Esophagus muscularis mucosa (tissue), 4 donors: ENCODE data around the gene SMG6. TPM values are rescaled to one million over a fixed set of nuclear protein-coding genes. Genes with fewer than 3 reads are reported as not detected.

Experiments
- DNase-seq: peaks from one replicate; pipeline ENCODE4 v3.0.0-alpha.2; 2017; ENCODE audit errors: extremely low spot score
- H3K27ac ChIP-seq, 4 donors: fragments of 200-600 bp; sonication (generic); replicated peaks in 1 of 4; 1 replicate in 3 of 4; 2 replicates in 1 of 4; pipeline ENCODE4 v1.5.1; 2016 to 2019; ENCODE audit warnings: mild to moderate bottlenecking in 1 of 4
- H3K27me3 ChIP-seq, 4 donors: fragments of 200-600 bp; sonication (generic); one replicate each; pipeline versions ENCODE4 v1.5.1 to v1.6.0; 2016 to 2019
- H3K36me3 ChIP-seq, 4 donors: fragments of 200-600 bp; sonication (generic); one replicate each; pipeline ENCODE4 v1.5.1; 2016 to 2019
- H3K4me1 ChIP-seq, 4 donors: fragments of 200-600 bp; sonication (generic); one replicate each; pipeline ENCODE4 v1.5.1; 2016 to 2019
- H3K4me3 ChIP-seq, 4 donors: fragments of 200-600 bp; sonication (generic); 1 replicate in 2 of 4; 2 replicates in 2 of 4; pipeline ENCODE4 v1.5.1; 2016 to 2019; ENCODE audit warnings: mild to moderate bottlenecking in 4 of 4, moderate library complexity in 1 of 4
- H3K9me3 ChIP-seq, 4 donors: fragments of 200-600 bp; sonication (generic); 1 replicate in 3 of 4; 2 replicates in 1 of 4; pipeline ENCODE4 v1.5.1; 2016 to 2019
- CTCF ChIP-seq, 3 experiments: fragments of 200-600 bp in 2 of 3; fragments of 450-650 bp in 1 of 3; sonication (generic) in 2 of 3; IDR thresholded peaks; one replicate each; pipeline ENCODE4 v1.5.1; 2017 to 2019; ENCODE audit warnings: antibody characterized with exemption in 3 of 3, mild to moderate bottlenecking in 2 of 3, moderate library complexity in 1 of 3
- EP300 ChIP-seq: sonication (generic); formaldehyde crosslinking; IDR thresholded peaks from one replicate; pipeline ENCODE4 v1.6.1; 2017; ENCODE audit warnings: antibody characterized with exemption
- POLR2A ChIP-seq: fragments of 450-650 bp; IDR thresholded peaks from one replicate; pipeline ENCODE4 v1.6.1; 2017; ENCODE audit warnings: antibody characterized with exemption, moderate library complexity, mild to moderate bottlenecking, low read depth
- POLR2AphosphoS5 ChIP-seq, 2 donors: sonication (generic); formaldehyde crosslinking; IDR thresholded peaks; one replicate each; pipeline ENCODE4 v1.6.1; 2017; ENCODE audit warnings: antibody characterized with exemption in 2 of 2
- WGBS: methylation state at CpG from one replicate; pipeline ENCODE4 v1.1.5; 2018; 5-methylcytosine and 5-hydroxymethylcytosine counted together
- intact Hi-C: fragments of 100-400 bp; cut with DNase I; formaldehyde crosslinking; loops from one replicate; pipeline ENCODE4 v1.15.1; 2023
- total RNA-seq, 4 donors: library from RNA; depleted of rRNA; stranded (reverse); fragments of >200 nt; gene quantifications; one replicate each; pipeline versions ENCODE4 v1.1.0 to v1.2.1, GENCODE V29; 2016

Gene SMG6
- total RNA-seq, 4 donors from 2014 or later, result 38.2 to 67.7 (median 47.7) TPM

DNA sequence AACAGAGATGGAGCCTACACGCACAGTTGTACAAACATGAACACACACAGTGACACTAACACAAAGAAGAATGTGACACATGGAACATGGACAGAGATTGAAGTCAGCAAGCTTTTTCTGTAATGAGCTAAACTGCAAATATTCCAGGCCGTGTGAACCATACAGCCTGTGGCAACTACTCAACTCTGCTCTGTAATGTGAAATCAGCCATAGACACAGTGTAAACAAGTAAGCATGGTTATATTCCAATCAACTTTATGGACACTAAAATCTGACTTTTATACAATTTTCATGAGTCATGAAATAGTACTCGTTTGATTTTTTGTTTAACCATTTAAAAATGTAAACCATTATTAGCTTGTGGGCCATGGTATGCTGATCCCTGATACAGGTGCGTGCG is 120.2 kb downstream of the SMG6 start:
- 70% methylated on average over 5 of the region's 5 CpGs for WGBS
- TF ChIP-seq EP300 (no peak), POLR2AphosphoS5 (IDR thresholded peaks at IDR 0.05) (no peak), CTCF (IDR thresholded peaks at IDR 0.05) (no peak), POLR2A (no peak)

DNA sequence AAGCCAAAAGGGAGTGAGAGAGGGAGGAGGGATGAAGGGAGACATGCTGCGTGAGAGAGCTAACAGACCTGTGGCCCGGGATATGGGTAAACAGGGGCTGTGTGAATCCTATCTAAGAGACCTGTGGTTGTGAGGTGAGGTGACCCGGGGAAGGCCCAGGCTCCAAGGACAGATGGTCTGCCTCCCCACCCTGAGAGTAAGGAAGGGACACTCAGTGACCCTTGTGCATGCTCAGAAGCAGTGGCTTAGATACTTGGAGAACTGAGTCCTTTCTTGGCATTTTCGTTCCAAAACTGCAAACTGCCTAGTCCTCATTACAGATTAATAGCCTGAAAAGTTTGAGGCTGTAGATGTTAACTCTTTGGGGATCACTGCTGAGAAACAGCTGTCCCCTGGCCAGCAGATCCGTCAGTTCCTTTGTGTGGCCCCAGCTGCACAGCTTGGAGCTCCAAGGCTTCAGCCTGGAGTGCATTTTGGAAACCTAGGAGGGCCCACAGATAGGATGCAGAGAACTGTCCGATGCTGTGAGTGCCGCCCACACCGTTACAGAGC is 121.6 kb downstream of the SMG6 start:
- Histone ChIP-seq H3K9me3 (no peaks in the 10 kb centered on the region), H3K4me1 (peaks cover 59 to 73% (median 64%) of the 10 kb centered on the region in 4 donors), H3K27ac (peak overlapping the region; percentile 83 to 93 (median 89)), H3K4me3 (peak overlapping the region in 1 of 4 donors; percentile 4), H3K36me3 (peaks cover 15 to 20% (median 18%) of the 10 kb centered on the region in 4 donors), H3K27me3 (no peaks in the 10 kb centered on the region)
- intact Hi-C loops, result no loop called here
- 38% methylated on average over 8 of the region's 8 CpGs for WGBS
- TF ChIP-seq POLR2AphosphoS5 (IDR thresholded peaks at IDR 0.05) (no peak), POLR2A (no peak), CTCF (IDR thresholded peaks at IDR 0.05) (no peak), EP300 (no peak)
- no peak for DNase-seq

More for the DNA sequence above, 120.2 kb downstream of the SMG6 start:
- Histone ChIP-seq H3K36me3 (peaks cover 18 to 34% (median 20%) of the 10 kb centered on the region in 4 donors), H3K4me1 (peaks cover 50 to 63% (median 53%) of the 10 kb centered on the region in 4 donors), H3K9me3 (no peaks in the 10 kb centered on the region), H3K27me3 (no peaks in the 10 kb centered on the region), H3K27ac (peak overlapping the region; percentile 83 to 93 (median 89)), H3K4me3 (no peak overlapping the region)
- intact Hi-C loops, result no loop called here
- DNase-seq, result no peak

- WGBS, result 27% methylated on average over 13 of the region's 13 CpGs
- Histone ChIP-seq H3K36me3 (peaks cover 8 to 14% (median 11%) of the 10 kb centered on the region in 4 donors), H3K9me3 (no peaks in the 10 kb centered on the region), H3K27ac (peak overlapping the region; percentile 83 to 93 (median 89)), H3K4me3 (peak overlapping the region in 1 of 4 donors; percentile 4), H3K27me3 (no peaks in the 10 kb centered on the region), H3K4me1 (peaks cover 65 to 80% (median 71%) of the 10 kb centered on the region in 4 donors)
- TF ChIP-seq POLR2AphosphoS5 (IDR thresholded peaks at IDR 0.05), result peak; percentile 62 to 83
- TF ChIP-seq CTCF (IDR thresholded peaks at IDR 0.05), result peak in 1 of 3 experiments; percentile 2
- no peak for TF ChIP-seq POLR2A
- no peak for DNase-seq
- intact Hi-C loops, result no loop called here
Measured at GRCh38 chr17:2181206-2181896, 122.2 kb downstream of the SMG6 start.

- Histone ChIP-seq H3K9me3 (no peaks in the 10 kb centered on the region), H3K4me3 (no peak overlapping the region), H3K36me3 (peaks cover 4 to 8% (median 6%) of the 10 kb centered on the region in 4 donors), H3K27ac (peak overlapping the region; percentile 83 to 93 (median 89)), H3K27me3 (no peaks in the 10 kb centered on the region), H3K4me1 (peaks cover 71 to 85% (median 77%) of the 10 kb centered on the region in 4 donors)
- 26% methylated on average over 2 of the region's 2 CpGs for WGBS
- TF ChIP-seq EP300 (no peak), CTCF (IDR thresholded peaks at IDR 0.05) (no peak), POLR2AphosphoS5 (IDR thresholded peaks at IDR 0.05) (no peak), POLR2A (no peak)
- intact Hi-C loops, result no loop called here
- no peak for DNase-seq
Measured at GRCh38 chr17:2180768-2181167, 122.8 kb downstream of the SMG6 start.
